Stimulated activated naive CD4-positive, alpha-beta T cell treated with Interleukin-2 at 50 U/mL for 16 hours (primary cell): ENCODE results near the gene SNX24.
"Not testable (repeated sequence)": the region's sequence is repeated elsewhere in the genome, so short reads cannot be mapped to it uniquely, and the experiment has no call there.

ENCODE experiments used
- DNase-seq: peaks from one replicate; lab custom pipeline; 2025; lab: John Stamatoyannopoulos, UW

The SNX24 gene

DNA sequence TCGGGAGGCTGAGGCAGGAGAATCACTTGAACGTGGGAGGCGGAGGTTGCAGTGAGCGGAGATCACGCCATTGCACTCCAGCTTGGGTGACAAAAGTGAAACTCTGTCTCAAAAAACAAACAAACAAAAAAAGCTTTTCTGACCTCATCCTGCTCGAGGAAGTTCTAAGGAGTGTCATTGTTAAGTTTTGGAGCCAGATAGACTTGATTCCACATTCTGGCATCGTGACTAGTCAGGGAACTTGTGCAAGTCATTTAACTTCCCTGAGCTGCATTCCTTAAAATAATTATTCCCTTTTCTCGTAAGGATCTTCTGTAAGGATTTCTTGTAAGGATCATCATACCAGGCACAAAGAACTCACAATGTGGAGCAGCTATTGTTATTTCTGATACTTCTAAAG is 26.2 kb downstream of the SNX24 start:
- no peak for DNase-seq

DNA sequence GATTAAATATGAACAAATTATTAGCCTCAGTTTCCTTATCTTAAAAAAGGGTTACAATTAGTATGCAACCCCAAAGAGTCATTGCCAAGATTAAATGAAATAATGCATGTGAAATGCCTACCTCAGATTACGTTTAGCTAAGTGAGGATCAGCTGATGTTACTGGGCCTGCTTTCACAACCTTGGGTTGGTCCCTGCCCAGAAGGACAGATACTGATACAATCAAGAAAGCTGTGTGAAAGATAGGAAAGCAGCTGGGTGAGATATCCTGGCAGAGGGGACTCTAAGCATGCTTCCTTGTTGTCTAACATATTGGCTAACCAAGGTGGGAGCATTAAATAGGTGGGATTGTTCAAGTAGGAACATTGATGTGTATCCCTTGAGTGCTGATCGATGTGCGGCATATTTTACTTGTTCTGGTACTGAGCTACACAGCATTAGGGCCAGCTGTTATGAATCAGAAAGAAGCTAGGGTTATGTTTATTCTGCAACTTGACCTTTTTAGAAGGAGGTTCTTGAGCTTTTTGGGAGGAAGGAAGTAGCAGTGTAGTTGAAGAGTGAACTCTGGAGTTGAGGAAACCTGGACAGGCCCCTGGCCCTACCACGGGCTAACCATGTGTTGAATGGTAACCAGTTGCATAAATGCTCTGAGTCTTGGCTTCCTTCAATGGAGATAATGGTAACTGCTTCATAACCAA is 28.9 kb downstream of the SNX24 start:
- no peak for DNase-seq

DNA sequence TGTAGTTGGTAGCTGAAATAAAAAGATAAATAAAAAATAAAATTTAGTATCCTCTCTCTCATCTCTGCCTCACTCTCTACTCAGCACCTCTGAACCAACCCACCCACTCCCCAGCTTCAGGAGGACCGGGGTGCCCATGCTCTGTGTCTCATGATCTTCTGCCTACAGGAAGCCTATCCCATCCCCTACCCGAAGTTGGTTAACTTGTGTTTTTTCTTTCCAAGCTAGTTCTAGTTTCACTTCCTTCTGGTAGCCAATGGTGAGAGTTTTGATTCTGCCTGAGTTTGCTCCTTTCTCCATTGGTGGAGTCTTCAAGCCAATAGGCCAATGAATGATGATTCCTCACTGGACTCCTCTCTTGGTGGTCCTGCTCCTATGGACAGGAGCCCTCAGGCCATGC is 32.1 kb downstream of the SNX24 start:
- DNase-seq: no peak

DNA sequence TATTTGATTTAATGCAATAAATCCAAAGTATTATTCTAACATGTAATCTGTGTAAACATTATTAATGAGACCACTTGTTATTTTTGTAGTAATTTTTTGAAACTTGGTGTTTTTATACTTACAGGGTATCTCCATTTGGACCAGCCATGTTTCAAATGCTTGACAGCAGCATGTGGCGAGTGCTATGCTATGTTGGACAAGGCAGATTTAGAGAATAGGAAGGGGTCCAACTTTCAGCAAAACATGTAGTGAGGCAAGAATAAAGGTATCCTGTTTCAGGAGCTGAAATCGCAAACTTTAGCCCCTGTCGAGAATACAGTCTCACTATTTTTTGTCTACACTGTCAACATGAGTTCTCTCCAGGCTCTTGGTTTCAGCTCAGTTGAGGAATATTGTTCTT is 33.7 kb downstream of the SNX24 start:
- DNase-seq: no peak

DNA sequence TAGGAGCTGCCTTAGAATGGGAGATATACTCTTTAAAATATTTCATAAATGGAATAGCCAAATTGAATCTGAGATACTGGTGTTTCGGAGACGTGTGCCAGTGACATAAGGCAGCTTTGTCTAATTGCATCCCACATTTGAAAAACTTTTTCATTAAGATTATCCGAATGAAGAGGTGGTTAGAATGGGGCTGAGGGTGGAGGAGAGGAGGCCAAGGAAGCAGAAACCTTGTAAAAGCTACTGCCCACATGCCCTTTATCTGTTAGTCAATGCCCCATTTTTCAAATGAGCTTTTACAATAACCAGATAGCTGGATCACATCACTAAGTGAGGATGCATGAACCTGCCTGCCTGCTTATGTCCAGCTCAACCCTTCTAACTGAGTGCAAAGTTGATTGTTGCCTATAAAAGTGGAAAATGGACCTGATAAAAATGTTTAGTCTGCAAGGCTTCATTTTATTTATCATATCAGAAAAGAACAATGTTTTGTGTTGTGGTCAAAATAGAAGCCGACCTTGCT is 34.8 kb downstream of the SNX24 start:
- no peak for DNase-seq

DNA sequence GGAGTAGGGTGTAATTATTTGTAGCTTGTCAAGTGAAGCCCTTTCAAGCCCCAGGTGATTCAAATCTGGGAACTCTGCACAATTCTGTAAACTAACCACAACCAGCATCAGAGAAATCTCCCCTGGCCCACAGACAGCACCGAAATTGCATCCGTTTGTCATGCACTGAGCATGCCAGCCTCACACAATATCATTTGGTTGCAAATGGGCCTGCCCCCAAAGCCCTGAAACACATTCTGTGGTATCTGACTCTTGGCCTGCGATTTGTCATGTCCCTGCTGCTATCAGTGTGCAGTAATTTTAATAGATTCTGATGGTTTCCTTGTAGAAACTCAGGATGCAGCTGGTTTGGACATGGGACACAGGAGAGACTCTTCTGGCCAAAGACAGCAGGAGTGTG is 35.3 kb downstream of the SNX24 start:
- DNase-seq: no peak

DNA sequence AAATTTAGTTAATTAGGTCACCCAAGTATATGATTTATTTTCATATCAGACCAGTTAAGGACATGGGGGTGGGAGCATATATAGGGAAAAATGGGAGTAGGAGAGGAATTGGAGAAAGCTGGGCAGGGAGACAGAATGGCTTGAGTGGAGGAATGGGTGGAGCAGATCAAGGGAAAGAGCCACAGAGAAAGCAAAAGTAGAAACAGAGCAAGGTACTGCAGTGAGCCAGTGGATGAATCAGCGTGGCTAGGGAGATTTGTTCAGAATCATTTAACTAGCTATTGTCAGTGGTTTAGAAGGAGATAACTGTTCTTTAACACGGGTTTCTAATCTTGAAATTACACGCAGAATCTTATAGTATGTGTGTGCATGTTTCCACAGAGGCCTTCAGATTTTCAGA is 37.4 kb downstream of the SNX24 start:
- DNase-seq: no peak

DNA sequence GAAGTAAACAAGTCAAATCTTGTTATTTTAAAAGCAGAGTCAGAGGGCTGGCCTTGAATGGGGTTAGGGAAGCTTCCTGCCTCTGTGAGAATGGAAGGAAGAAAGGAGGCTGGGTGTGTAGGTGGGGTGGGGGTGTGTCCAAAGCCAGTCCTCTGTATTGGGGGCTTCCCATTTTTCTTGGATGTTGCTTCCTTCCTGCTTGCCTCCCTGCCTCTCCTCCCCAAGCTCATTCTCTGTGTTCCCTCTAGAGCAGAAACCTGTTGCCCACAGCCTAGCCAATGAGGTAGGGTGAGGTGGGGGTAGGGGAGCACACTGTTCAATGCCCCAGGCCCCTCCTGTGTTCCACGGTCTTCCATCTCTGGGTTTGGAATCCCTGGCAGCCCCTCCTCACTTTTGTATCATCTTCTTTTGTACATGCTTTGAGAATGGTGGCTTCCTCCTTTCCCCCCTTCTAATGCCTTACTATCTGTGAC is 39.7 kb downstream of the SNX24 start:
- DNase-seq: no peak

DNA sequence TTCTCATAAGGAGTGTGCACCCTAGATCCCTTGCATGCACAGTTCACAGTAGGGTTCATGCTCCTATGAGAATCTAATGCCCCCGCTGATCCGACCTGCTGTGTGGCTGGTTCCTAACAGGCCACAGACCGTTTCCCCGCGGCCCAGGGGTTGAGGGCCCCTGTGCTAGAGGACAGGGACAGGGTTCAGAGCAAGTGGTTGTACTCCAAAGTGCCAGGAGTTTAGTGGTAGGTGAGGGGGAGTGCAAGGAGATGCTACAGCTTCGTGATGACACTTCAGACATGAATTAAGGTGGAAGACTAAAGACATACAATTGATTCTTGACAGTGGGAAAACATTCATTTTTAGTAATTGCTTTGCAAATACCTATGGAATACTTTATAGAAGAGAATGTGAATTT is 40.5 kb downstream of the SNX24 start:
- no peak for DNase-seq

DNA sequence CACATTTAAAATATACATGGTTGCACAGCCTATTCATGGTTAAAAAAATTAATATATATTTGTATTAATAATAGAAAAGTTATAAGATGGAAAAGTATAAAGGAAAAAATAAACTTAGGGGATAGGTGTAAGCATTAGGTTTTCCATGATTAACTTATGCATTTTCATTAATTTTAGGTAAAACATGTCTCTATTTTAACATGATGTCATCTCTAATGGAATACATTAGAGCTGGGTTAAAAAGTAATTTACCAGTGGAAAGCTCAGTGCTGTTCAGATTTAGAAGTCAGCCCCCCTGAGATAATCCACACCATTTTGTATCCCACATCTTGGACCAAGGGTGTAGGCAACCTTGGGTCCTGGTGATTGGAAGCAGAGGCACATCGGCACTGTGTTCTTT is 49.7 kb downstream of the SNX24 start:
- no peak for DNase-seq

DNA sequence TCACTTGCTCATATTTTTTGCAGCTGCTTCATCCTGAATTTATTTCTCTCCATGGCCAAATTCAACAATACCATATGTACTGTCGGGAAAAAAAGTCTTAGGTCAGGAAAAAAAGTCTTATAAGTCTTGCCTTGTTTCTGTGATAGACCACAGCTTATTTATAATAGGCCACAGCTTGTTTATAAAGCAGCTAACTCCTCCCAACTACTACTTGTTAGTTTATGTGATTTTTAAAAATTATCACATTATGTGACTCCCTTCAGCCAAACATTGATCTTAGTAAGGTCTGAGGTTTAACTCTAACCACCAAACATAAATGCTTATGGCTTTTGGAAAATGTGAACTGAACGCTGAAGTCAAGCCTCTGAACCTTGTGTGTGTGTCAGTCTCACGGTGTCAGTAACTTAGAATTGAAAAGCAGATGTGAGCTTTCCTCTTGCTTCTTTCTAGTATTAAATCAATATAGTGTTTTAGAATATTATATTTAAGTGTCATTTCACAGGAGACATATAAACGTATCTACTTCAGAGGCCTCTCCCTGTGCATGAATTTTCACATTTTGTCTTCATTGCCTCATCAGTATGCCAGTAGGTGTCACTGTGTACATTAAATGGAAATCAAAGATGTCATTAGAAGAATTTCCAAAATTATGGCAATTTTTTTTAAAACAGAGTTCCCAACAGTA is 51.3 kb downstream of the SNX24 start:
- DNase-seq: no peak

DNA sequence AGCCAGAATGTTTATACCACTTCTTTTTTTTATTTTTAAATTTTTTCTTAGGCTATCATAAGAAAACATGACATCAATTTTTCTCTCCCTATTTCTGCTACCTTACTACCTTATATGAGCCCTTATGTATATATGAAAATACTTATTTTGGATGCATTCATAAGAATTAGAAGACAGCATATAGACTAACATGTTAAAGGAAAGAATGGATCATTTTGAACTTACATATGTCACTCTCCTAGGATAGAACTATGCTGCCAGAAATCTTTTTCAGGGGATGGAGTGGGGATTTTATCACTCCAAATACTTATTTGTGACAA is 51.8 kb downstream of the SNX24 start:
- DNase-seq: no peak

DNA sequence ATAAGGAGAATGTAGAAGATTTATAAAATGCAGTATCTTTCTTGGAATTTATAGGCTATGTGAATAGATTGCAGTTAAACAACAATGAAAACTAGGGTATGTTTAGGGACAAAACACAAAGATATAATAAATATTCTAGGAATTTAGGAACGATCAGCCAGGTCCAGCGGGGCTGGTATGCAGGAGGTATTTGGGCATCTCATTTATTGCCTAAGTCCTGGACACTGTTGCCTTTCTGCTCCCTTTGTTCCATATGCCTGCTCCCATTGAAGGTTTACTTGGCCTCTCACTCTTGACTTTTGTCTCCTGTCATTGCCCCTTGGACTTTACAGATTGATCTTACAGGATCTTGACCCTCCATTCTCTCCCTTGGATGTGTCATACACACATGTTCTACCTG is 55.9 kb downstream of the SNX24 start:
- no peak for DNase-seq

DNA sequence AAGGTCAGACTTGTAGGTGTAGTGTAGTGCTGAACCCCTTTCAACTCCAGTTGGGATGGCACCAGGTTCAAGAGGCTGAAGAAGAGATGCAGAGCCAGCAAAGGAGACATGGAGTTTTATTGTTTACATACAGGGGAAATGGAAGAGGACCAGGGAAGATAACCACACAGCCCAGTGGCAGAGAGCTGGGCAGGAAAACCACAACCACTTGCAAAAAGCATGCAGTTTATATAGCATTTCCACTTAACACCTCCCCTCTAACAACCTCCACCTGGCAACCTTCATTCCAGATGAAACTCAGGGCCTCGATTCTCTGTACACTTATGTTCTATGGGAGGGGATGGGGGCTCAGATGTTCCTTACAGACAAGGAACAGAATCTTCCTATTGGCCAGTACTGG is 56.9 kb downstream of the SNX24 start:
- DNase-seq: no peak

DNA sequence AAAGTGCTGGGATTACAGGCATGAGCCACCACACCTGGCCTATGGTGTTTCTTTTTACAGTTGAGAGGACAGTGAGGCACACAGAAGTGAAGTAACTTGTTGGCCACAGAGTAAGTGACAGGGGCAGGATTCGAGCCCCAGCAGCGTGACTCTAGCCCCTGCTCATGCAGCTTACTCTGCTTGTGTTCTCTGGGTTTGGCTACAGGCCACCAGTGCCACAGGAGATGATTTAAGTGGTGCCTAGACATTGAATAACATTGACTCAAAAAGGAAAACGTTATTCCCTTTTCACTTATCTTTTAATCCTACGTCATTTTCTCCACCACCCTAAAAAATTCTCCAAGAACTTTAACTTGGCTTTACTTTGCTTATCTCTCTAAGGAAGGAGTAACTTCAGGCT is 61.4 kb downstream of the SNX24 start:
- no peak for DNase-seq

DNA sequence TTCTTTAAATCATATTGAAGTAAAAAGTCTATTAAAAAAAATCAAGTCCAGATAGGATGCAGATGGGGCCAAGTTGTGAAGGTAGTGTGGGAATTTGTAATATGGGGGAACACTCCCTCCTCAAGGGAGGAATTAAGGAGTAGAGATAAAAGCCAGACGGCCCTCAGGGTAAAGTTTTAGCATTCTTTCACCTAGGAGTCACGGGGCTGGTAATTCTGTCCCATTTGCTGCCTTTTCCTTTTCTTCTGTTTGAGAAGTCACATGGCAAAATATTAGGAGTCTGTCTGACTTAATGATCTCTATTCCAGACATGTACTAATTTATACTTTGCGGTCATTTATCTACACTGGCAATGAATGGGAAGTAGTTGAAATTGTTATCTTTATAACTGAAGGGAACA is 61.9 kb downstream of the SNX24 start:
- no peak for DNase-seq

DNA sequence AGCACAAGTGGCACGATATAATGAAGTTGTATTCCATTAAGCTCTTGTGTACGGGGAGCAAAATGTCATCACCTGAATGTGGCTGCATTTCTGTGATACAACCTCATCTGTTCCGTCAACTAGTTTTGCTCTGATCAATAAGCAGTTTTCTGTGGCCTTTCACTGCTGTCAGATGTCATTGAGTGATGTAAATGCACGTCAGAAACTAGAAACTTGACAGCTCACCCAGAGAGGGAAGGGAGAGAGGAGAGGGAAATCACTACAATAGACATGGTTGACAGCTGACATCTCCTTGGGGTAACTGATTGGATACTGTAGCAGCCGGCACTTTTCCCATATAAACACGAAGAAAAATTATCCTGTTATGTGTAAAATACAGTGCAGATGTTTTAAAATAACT is 62.7 kb downstream of the SNX24 start:
- no peak for DNase-seq

DNA sequence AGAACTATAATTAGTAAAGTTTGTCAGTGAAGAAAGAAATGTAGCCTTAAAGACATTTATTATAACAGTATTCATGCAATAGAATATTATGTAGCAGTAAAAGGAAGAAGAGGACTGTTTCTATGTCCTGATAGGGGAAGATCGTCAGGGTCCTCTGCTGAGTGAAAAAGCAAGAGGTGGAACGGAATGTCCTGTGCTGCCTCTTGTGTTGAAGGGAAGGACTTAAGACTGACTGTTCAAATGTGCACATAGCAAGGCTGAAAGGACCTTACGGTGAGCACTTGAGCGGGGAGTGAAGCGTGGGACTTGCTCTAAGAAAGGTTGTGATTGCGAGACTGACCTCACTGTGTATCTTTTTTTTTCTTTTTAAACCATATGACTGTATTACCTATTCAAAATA is 63.2 kb downstream of the SNX24 start:
- no peak for DNase-seq

DNA sequence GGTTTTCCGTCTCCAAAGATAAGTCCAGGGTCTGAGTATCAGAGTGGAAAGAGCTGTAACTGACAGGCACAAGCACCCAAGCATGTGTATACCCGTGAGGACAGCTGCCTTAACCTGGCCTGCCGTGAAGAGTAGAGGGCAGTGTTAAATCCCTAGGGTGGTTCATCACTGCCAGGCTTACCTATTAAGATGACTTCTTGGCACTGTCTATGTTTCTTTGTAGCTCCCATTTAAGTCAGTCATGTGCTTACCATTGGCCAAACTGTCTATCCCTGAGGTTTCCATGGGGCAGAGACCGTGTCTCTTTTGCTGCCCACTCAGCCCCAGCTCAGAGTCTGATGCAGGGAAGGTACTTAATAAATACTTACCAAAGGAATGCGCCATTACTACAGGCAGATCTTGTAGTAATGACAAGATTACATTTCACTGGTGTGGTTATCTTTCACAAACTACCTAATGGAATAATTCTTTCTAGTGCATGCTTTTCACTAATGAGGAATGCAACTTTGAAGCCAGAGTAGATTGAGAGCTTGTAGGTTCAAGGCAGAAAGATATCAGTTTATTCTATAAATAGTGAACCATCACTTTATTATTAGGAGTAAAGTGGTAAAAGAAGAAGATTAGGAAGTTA is 64.2 kb downstream of the SNX24 start:
- DNase-seq: no peak

DNA sequence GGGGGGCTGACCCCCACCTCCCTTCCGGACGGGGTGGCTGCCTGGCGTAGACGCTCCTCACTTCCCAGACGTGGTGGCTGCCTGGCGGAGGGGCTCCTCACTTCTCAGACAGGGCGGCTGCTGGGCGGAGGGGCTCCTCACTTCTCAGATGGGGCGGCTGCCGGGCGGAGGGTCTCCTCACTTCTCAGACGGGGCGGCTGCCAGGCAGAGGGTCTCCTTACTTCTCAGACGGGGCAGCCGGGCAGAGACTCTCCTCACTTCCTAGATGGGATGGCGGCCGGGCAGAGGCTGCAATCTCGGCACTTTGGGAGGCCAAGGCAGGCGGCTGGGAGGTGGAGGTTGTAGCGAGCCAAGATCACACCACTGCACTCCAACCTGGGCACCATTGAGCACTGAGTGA is 68.0 kb downstream of the SNX24 start:
- not testable (repeated sequence) for DNase-seq

DNA sequence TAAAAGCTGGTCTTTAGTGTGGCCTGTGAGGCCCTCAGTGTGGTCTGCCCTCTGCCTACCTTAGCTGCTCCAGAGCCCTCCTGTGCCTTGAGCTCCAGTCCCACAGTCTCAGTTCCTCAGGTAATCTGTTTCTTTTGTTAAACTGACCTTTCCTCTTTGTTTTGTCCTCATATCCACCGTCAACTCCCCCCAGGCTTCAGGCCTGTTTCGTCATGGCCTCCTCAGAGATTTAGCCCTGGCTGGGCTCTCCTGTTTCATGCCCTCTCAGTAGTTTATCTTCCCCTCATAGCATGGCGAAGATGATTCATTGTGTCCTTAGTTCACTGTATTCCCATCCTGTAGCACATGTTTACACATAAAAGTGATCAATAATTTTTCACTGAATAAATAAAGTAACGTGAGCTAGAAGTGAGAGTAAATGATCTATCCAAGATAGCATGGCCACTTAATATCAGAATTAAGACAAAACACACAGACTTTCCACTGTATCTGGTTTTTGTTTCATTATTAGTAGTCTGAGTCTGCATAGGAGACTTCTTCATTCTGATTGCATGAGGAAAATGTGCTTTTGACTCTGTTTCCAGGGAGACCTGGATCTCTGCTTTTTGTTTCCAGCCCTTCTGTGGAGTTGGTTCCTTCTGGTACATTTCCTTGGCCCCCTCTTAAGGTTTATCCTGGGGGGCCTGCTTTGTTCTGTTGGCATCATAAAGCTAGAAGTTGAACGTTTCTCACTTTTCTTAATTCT is 70.5 kb downstream of the SNX24 start:
- DNase-seq: no peak

DNA sequence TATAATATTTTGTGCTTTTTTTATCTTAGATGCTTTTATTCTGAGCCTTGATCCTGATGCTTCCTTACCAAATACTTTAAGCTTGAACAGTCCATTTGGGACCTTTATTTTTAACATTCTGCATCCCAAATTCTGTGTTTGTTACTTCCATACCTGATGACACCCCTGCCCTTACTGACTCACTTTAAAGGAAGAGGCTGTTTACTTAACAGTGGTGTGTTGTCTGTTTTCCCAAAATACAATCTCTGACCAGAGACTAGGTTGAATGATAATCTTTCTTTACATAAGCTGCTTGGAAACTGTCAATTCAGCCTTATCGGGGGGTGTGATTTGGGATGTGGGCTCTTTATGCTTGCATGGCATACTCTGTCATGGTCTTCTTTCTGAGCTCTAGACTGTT is 71.1 kb downstream of the SNX24 start:
- DNase-seq: no peak

DNA sequence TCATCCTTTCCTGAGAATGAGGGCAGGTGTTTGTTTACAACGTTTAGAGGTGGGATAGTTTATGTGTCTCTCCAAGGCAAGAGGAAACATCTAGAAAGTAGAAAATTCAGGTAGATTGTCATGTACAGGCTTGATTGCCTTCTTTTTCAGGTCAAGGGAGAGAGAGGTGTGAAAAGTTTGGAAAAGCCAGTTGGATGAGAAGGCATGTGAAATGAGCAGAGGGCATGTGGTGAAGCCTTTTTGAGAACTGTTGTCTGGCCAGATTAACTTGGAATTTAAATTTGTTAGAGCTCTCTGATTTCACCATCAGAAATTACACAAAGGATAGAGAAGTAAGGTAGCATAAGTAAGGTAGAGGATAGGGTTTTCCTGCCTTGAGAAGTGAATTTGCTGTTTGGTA is 74.6 kb downstream of the SNX24 start:
- no peak for DNase-seq
